Caki2 (cell line): ENCODE data around the gene MAGEB17. TPM values are rescaled to one million over a fixed set of nuclear protein-coding genes. Genes with fewer than 3 reads are reported as not detected.

Experiments
- DNase-seq: peaks from one replicate; pipeline ENCODE4 v3.0.0-alpha.2; 2015; ENCODE audit warnings: low read depth
- in situ Hi-C: cut with HindIII; loops from 2 replicates; pipeline ENCODE4 v1.10.0; 2016; ENCODE audit warnings: low sequenced_read_pairs, low pct_unique_long_range_greater_than_20kb, mixed read lengths
- total RNA-seq: library from RNA; depleted of rRNA; stranded (reverse); fragments of >200 nt; shearing (Covaris generic); gene quantifications from 2 replicates; pipeline ENCODE4 v1.2.3, GENCODE V29; 2014; ENCODE audit warnings: low replicate concordance; rRNA removed

The MAGEB17 gene
- total RNA-seq, 1 experiment from 2014 or later = not detected

GRCh38 chrX:16196829-16197228, 29.5 kb downstream of the MAGEB17 start:
- in situ Hi-C loops = no loop called here
- DNase-seq = no peak

DNA sequence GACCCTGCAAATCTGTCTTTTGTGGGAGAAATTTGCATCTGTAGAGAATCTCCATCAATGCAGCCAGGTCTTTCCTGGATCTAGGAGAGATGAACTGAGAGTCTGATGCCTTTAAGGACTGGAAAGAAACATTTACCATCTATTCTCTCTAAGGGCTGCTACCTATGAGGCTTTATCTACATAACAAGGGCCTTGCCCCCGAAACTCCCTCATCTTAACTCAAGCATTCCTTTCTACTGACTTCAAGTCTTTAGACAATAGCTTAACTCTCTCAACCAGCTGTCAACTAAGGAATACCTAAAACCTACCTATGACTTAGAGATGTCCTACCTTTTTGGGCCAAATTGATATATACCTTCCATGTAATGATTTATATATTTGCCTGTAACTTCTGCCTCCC, 32.1 kb downstream of the MAGEB17 start:
- in situ Hi-C loops = no loop called here
- no peak for DNase-seq

DNA sequence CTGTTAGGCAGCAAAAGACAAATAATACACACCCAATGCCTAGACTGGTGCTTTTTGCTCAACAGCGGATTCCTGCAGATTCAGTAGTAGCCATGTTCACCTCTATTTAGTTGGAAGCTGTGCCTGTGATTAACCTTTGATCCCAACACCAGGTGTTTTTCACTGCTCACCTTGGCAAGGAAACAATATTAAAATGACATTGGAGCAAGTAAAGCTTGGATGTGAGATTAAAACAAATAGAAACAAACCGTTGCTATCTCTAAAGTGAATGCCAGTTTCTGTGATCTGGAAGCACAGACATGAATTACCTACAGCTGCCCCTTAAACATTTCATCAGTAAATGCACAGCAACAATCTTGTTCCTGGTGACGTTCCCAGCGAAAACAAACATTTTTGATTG, 35.7 kb downstream of the MAGEB17 start:
- no peak for DNase-seq
- in situ Hi-C loops = no loop called here

DNA sequence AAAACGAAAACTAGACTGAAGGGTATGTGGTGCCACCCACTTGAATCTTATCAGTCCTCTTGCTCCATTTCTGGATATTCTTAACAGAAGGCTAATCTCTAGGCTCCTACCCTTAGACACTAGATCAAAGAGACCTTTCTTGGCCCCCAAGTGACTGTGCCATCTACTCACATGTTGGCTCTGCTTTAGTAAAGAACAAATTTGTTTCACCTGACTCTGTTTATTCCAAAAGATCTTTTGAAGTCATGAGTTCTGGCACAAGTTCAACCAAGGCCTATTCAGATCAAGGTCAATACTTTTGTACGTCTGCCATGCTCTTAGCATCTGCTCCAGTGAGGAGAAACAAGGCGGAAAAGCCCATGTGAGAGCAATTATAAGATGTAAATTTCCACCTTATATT, 37.3 kb downstream of the MAGEB17 start:
- in situ Hi-C loops = no loop called here
- DNase-seq = no peak

- in situ Hi-C loops = no loop called here
- no peak for DNase-seq
Observed at GRCh38 chrX:16205840-16206239, 38.6 kb downstream of the MAGEB17 start.

- DNase-seq = no peak
- in situ Hi-C loops = no loop called here
Observed at GRCh38 chrX:16207634-16208033, 40.4 kb downstream of the MAGEB17 start.

DNA sequence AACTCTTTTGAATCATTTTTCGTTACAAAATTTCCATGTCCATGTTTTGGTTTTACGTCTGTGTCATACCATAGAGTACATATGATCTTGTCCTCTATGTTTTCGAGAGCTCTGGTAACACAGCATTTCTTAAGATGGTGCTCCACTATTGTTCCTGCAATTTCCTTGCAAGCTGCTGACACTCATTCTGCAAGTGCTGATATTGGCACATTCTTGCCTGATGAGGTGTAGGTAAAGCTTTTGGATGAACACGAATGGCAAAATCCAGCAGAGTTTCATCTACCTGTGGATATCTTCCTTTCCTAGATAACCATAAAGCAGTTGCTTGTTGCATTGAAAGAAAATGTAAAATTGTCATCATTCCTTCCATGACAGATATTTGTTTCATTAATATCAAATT, 41.3 kb downstream of the MAGEB17 start:
- DNase-seq = no peak
- in situ Hi-C loops = no loop called here

DNA sequence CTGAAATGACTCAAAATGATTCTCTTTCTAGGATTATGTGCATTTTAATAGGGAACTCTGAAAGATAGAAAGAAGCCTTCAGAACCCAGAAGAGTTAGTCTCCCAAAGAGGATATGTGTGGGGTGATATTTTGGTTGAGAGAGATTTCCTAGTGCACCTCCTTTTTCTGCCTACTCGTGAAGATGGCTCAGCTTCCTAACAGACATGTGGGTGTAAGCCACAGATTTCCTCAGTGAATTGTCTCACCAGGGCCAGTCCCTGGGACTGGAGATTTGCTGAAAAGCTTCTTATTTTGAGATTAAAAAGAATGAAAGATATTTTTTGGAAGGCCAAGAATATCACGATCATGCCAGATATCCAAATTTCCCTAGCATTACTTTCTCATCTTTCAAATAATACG, 42.8 kb downstream of the MAGEB17 start:
- DNase-seq = no peak
- in situ Hi-C loops = no loop called here

DNA sequence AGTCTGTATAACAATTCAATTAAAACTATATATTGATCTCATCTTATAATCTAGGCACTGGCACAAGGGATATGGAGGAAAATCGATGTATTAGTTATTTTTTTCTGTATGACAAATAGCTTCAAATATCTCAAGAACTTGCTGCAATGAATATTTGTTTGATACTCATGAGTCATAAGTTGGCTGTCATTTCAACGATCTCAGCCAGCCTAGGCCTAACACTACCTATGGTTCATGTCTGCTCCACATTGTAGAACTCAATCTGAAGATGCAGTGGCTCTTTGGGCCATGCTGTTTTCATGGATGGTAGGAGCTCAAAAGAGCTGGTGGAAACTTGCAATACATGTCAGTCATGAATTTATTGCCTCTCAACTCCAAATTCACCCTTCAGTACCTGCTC, 44.7 kb downstream of the MAGEB17 start:
- in situ Hi-C loops = no loop called here
- no peak for DNase-seq

DNA sequence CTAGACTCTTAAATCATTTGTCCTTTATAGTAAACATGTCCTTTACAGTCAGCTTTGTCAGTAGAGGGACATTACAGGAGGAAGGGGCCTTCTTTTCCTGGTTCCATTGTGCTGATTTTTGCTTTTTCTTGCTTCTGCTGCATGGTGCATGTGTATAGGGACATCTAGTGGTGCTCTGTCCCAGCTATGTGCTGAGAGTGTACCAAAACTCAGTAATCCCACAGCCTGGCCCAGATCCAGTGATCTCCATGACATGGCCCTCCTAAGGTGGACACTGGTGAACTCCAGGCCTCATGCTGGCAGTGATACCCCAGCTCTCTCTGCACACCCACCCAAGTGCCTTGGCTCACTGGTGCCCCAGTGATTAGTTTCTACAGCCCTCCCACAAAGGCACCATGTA, 45.2 kb downstream of the MAGEB17 start:
- peak; percentile 21 for DNase-seq
- in situ Hi-C loops = no loop called here

DNA sequence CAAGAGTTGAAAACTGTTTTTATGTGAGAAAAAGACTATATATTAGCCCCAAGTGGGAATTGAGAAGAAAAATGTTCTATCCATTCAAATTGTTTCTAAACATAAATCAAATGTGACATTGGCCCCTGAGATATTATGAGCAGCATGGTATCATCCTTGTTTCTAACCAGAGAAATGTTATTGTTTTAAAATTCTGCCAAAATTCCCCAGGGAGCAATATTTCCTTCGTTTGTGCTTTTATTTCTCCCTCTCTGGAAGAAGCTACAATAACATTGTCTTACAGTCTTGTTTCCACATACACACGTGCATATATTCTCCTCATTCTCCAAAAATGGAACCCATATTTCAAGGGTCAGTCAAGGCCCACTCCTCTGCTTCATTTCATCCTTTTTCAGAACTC, 46.7 kb downstream of the MAGEB17 start:
- in situ Hi-C loops = no loop called here
- DNase-seq = no peak

- in situ Hi-C loops = no loop called here
- no peak for DNase-seq
Observed at GRCh38 chrX:16215660-16216059, 48.4 kb downstream of the MAGEB17 start.

Other genes with a start within 250 kb of the MAGEB17 start
- 0.81 TPM in 1 of 2 replicates, not detected in the other for gene GRPR, start 43.9 kb upstream of the MAGEB17 start, total RNA-seq